Chondrocyte (in vitro differentiated cells): ENCODE results near the gene TICAM2. TPM values are rescaled to one million over a fixed set of nuclear protein-coding genes. Genes with fewer than 3 reads are reported as not detected.
A peak's percentile ranks its signal among the peaks of the same experiment; 100 is the strongest.

Experiments used
- DNase-seq: peaks from one replicate; pipeline ENCODE4 v3.0.0; 2021; ENCODE audit warnings: mixed read lengths, low spot score
- H3K27ac Mint-ChIP-seq: one replicate; pipeline ENCODE4 v1.8.0; 2021; ENCODE audit warnings: mild to moderate bottlenecking, moderate library complexity, mixed read lengths; ENCODE audit not compliant: unreplicated experiment
- H3K27me3 Mint-ChIP-seq: 2 replicates; pipeline ENCODE4 v1.8.0; 2021; ENCODE audit warnings: low read depth, mixed read lengths
- H3K36me3 Mint-ChIP-seq: 2 replicates; pipeline ENCODE4 v1.8.0; 2021; ENCODE audit warnings: low read depth, mixed read lengths
- H3K4me1 Mint-ChIP-seq: 2 replicates; pipeline ENCODE4 v1.8.0; 2021; ENCODE audit warnings: low read depth, mild to moderate bottlenecking, mixed read lengths
- H3K4me3 Mint-ChIP-seq: one replicate; pipeline ENCODE4 v1.8.0; 2021; ENCODE audit warnings: mild to moderate bottlenecking, moderate library complexity, mixed read lengths; ENCODE audit not compliant: unreplicated experiment
- H3K9me3 Mint-ChIP-seq: 2 replicates; pipeline ENCODE4 v1.8.0; 2021; ENCODE audit warnings: low read depth, mixed read lengths
- CTCF ChIP-seq: fragments of 200-600 bp; sonication (generic); IDR thresholded peaks from 2 replicates; pipeline ENCODE4 v1.5.0; 2021; ENCODE audit warnings: antibody characterized with exemption, mild to moderate bottlenecking, moderate library complexity
- total RNA-seq: library from RNA; stranded (reverse); gene quantifications from 3 replicates; pipeline ENCODE4 v1.2.1, GENCODE V29; 2021

The TICAM2 gene
- total RNA-seq, 1 donor from 2014 or later: 4.7 TPM

- no peak overlapping the region for H3K4me3 Mint-ChIP-seq
- H3K4me1 Mint-ChIP-seq: peaks cover 14% of the 10 kb centered on the region
- no peak for DNase-seq
- TF ChIP-seq CTCF: no peak
- H3K9me3 Mint-ChIP-seq: no peaks in the 10 kb centered on the region
- no peak overlapping the region for H3K27ac Mint-ChIP-seq
- no peaks in the 10 kb centered on the region for H3K27me3 Mint-ChIP-seq
- no peaks in the 10 kb centered on the region for H3K36me3 Mint-ChIP-seq
Measured at GRCh38 chr5:115561176-115561575, 41.1 kb downstream of the TICAM2 start.

GRCh38 chr5:115559524-115559923 is 42.8 kb downstream of the TICAM2 start:
- Mint-ChIP-seq H3K27me3 (no peaks in the 10 kb centered on the region), H3K36me3 (no peaks in the 10 kb centered on the region), H3K9me3 (no peaks in the 10 kb centered on the region), H3K4me1 (peaks cover 14% of the 10 kb centered on the region), H3K27ac (no peak overlapping the region), H3K4me3 (no peak overlapping the region)
- DNase-seq: no peak
- TF ChIP-seq CTCF: no peak

GRCh38 chr5:115558388-115558956 is 43.8 kb downstream of the TICAM2 start:
- Mint-ChIP-seq H3K27ac (peak overlapping the region; percentile 24), H3K27me3 (no peaks in the 10 kb centered on the region), H3K4me1 (peaks cover 14% of the 10 kb centered on the region), H3K36me3 (no peaks in the 10 kb centered on the region), H3K9me3 (no peaks in the 10 kb centered on the region), H3K4me3 (no peak overlapping the region)
- no peak for TF ChIP-seq CTCF
- DNase-seq: no peak

GRCh38 chr5:115557667-115558387 is 44.5 kb downstream of the TICAM2 start:
- Mint-ChIP-seq H3K9me3 (no peaks in the 10 kb centered on the region), H3K27me3 (no peaks in the 10 kb centered on the region), H3K4me1 (peaks cover 14% of the 10 kb centered on the region), H3K4me3 (no peak overlapping the region), H3K27ac (peak overlapping the region; percentile 53), H3K36me3 (no peaks in the 10 kb centered on the region)
- no peak for TF ChIP-seq CTCF
- DNase-seq: no peak

- peaks cover 20% of the 10 kb centered on the region for H3K4me1 Mint-ChIP-seq
- no peaks in the 10 kb centered on the region for H3K9me3 Mint-ChIP-seq
- no peak for DNase-seq
- H3K27ac Mint-ChIP-seq: no peak overlapping the region
- no peak overlapping the region for H3K4me3 Mint-ChIP-seq
- TF ChIP-seq CTCF: no peak
- H3K27me3 Mint-ChIP-seq: no peaks in the 10 kb centered on the region
- H3K36me3 Mint-ChIP-seq: no peaks in the 10 kb centered on the region
Measured at GRCh38 chr5:115556276-115556675, 46.0 kb downstream of the TICAM2 start.
